Forelimb muscle (tissue), 1 donor: ENCODE results near the gene TIMM8B. TPM values are rescaled to one million over a fixed set of nuclear protein-coding genes. Genes with fewer than 3 reads are reported as not detected.
"Not testable (repeated sequence)": the region's sequence is repeated elsewhere in the genome, so short reads cannot be mapped to it uniquely, and the experiment has no call there.

ENCODE experiments used
- DNase-seq: peaks from one replicate; pipeline ENCODE4 v3.0.0-alpha.2; 2013; ENCODE audit warnings: low read depth
- polyA plus RNA-seq: library from polyadenylated mRNA; unstranded; fragments of 120-200 nt; gene quantifications from one replicate; pipeline ENCODE4 v1.2.1, GENCODE V29; 2013; ENCODE audit not compliant: insufficient read length

Gene TIMM8B, protein sequence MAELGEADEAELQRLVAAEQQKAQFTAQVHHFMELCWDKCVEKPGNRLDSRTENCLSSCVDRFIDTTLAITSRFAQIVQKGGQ
- 48.5 TPM for polyA plus RNA-seq

DNA sequence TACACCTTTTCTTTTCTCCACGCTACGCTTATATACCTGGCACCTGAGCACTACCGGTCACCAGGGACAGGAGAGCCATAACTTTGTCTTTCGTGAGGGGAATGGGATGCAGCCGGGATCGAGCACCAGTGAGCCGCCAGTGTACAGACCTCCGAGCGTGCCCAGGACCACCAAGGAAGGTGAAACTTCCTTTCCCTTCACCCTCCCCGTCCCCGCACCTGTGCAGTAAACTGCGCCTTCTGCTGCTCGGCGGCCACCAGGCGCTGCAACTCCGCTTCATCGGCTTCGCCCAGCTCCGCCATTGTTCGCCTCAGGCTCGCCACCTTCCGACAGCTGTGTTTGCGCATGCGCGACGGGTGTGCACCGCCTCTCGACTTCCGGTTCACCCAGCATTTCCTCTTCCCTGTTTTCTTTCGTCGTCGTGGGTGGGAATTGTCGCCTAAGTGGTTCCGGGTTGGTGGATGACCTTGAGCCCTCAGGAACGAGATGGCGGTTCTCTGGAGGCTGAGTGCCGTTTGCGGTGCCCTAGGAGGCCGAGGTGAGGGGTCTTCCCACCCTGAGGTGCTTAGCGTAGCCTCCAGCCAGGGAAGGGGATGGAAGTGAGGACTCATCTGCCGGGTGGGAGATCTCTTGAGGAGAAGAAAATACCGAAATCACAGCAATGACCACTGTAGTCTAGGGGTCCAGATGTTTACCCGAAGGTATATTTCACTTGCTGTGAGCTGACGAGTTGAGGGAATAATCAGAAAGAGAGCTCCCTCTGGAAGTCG, at the start of gene TIMM8B, which contains the start of gene SDHD:
TSS of gene TIMM8B (minus strand) at position 335 of the 770 bp plus-strand sequence. CDS start at position 302, 33 bp downstream.
TSS of gene SDHD (plus strand) at position 452 of the 770 bp plus-strand sequence. CDS start at position 487, 35 bp downstream.
- peak; percentile 96 for DNase-seq

DNA sequence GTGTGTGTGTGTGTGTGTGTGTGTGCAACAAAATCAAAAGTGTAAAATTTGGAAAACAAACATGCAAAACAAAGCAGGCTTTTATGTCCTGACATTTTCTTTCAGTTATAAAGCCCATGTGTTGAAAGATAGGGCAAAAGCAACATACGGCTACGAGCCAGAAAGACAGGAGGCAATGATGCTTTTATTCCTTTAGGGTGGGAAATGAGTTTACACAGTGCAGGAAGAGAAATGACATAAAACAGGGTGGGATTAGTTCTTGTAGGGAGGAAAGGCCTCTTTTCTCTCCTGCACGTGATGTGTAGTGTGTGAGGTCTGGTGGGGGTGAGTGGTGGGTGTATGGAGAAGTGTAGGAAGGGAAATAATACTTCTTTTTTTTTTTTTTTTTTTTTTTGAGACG, 47.9 kb upstream of the TIMM8B start:
- no peak for DNase-seq

DNA sequence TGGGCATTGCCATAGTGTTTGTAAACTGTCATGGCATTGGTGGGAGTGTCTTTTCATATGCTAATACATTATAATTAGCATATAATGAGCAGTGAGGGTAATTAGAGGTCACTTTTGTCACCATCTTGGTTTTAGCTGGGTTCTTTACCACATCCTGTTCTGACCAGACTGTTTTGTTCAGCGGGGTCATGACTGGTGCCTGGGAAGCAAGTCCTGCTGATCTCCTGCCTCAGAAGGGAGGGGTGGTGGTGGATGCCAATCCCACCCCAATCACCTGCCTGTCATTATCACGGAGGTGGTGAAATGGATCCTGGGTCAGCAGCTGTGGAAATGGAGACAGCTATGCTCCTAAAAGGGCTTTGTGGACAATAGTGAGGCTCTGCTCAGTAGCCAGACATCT, 46.2 kb upstream of the TIMM8B start:
- DNase-seq: no peak

- peak; percentile 11 for DNase-seq
Observed at GRCh38 chr11:112129656-112130055, 43.1 kb upstream of the TIMM8B start.

- no peak for DNase-seq
Observed at GRCh38 chr11:112128483-112129121, 42.0 kb upstream of the TIMM8B start.

GRCh38 chr11:112127056-112127455, 40.5 kb upstream of the TIMM8B start:
- no peak for DNase-seq

GRCh38 chr11:112123129-112123528, 36.6 kb upstream of the TIMM8B start:
- no peak for DNase-seq

GRCh38 chr11:112121981-112122615, 35.5 kb upstream of the TIMM8B start:
- DNase-seq: no peak

DNA sequence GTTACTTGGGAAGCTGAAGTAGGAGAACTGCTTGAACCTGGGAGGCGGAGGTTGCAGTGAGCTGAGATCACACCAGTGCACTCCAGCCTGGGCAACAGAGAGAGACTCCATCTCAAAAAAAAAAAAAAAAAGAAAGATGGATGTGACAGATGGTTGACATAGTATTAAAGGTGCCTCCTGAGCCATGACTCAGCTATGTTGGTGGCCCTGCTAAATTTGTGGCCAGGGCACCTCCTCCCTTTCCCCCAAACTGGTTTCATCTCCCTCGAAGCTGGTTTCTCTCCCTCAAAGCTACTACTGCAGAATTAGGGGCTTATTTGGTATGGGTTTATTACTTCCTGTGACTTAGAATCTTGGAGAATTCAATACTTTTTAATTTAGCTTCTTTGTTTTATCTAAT, 31.6 kb upstream of the TIMM8B start:
- no peak for DNase-seq

DNA sequence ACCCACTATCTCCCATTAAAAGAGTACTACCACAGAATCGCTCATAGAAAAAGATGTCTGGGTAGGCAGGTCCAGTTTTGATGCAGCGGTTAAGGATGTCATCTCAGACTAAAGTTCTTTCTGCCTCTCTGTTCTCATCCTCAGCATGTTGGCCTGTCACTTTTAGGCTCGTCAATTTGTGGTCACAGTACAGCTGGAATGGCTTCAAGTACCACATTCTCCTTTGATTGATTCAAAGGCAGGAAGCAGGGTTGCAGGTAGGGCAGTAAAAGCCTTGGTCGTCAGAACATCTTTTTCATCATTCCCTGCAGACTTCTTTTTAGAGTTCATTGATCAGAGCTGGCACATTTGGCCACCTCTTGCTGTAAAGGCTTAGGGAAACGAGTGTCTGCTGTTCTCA, 28.8 kb upstream of the TIMM8B start:
- DNase-seq: no peak

- no peak for DNase-seq
Observed at GRCh38 chr11:112114460-112114859, 27.9 kb upstream of the TIMM8B start.

- peak; percentile 13 for DNase-seq
Observed at GRCh38 chr11:112113539-112114457, 27.2 kb upstream of the TIMM8B start.

- no peak for DNase-seq
Observed at GRCh38 chr11:112106070-112106469, 19.5 kb upstream of the TIMM8B start.

- DNase-seq: no peak
Observed at GRCh38 chr11:112103446-112103845, 16.9 kb upstream of the TIMM8B start.

DNA sequence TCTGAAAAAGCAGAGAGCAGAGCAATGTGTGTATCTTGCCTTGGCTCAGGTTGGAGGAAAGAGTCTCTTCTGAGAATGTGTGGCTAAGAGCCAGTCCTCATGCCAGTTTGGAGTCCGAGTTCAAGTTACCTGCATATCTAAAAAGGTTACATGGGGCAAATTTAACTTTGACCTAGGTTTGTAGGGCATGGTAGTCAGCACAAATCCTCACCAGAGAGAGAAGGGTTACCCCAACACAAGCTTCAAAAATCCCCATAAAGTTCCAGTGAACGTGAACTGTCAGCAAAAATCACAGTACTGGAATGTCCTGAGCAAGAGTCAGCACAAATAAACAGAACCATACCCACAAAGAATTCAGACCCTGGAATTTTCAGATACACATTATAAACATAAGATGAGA, 13.9 kb upstream of the TIMM8B start:
- no peak for DNase-seq

- no peak for DNase-seq
Observed at GRCh38 chr11:112097734-112098528, 11.4 kb upstream of the TIMM8B start.

DNA sequence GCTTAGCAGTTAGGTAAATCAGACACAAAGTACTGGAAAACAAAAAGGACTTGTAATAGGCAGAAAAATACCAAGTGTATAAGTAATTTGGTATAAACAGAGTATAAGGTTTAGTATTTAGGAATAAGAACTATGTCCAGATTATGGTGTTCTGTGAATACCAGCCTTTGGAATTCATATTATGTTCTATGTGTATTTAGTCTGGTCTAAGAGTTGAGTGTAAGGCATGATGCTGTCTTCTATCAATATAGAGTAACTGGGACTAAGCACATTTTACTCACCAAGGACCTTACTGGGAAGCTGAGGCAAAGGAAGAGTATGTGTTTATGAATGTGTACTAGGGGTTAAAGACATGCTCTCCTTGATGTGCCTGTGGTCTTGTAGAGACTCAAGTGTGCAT, 9.6 kb upstream of the TIMM8B start:
- no peak for DNase-seq

DNA sequence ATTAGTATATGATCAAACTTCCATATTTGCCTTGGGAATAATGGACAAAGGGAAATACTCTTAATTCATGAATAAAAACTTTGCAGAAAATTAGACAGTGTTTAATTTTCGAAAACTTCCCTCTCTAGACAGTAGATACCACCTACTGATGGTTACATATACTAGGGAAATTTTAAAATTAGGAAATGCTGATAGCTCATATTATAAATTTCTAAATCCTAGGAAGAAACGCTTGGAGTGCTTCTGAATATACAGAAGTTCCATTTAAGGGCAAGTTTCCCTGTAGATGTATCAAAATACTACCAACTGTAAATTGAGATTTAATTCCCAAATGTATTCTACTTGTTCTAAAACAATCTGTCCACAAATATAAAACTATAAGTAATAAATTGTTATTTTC, 8.7 kb upstream of the TIMM8B start:
- not testable (repeated sequence) for DNase-seq

DNA sequence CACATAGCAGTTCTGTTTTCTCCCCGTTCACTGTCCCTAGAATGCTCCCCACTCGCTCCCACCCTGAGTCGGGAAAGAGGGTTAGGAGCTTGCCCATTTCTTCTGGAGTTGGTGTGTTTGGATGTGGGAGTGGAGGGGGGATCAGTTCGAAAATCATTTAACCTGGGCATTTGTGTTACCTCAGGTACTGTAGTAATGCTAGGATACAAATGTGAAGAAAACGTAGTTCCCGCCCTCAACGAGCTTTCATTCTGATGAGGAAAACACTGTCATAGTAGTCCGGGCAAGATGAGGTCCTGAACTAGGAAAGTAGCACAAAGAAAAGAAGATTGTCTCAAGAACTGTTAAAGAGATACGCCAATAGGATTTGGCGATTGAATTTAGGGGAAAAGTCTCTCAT, 656 bp upstream of the TIMM8B start:
- DNase-seq: no peak

GRCh38 chr11:112085822-112086421, 634 bp downstream of the TIMM8B start:
- no peak for DNase-seq
